Left lobe of liver (tissue), 2 donors: ENCODE results near the gene GPBP1. TPM values are rescaled to one million over a fixed set of nuclear protein-coding genes. Genes with fewer than 3 reads are reported as not detected.
"Not testable (repeated sequence)": the region's sequence is repeated elsewhere in the genome, so short reads cannot be mapped to it uniquely, and the experiment has no call there.

ENCODE experiments used
- ATAC-seq: fragments of 200-7000 bp; cut with Tn5 transposase; one replicate; pipeline ENCODE4 v1.9.1; 2020; ENCODE audit warnings: mild to moderate bottlenecking, moderate library complexity
- DNase-seq: peaks from one replicate; pipeline ENCODE4 v3.0.0-alpha.2; 2020; ENCODE audit warnings: low spot score
- total RNA-seq: library from RNA; stranded (reverse); gene quantifications from one replicate; pipeline ENCODE4 v1.2.1, GENCODE V29; 2021
- donor health status: DM: no; HTN: no; CAD: no; lungs with moderate emphysema.
- donor health status: DM: no; HTN: yes; CAD: no.

GPBP1 gene
- total RNA-seq: 20.5 TPM

- DNase-seq (peak; percentile 97), ATAC-seq (peak; percentile 87)
Measured at GRCh38 chr5:57173319-57174127, at the start of gene GPBP1. Gene GPBP1 (plus strand): TSS chr5:57174059. CDS start chr5:57214131, 40,072 bp downstream.

GRCh38 chr5:57128325-57128724, 45.5 kb upstream of the GPBP1 start:
- ATAC-seq (peak; percentile 93), DNase-seq (no peak)

- ATAC-seq (peak; percentile 41), DNase-seq (no peak)
Measured at GRCh38 chr5:57133574-57133973, 40.3 kb upstream of the GPBP1 start.

- ATAC-seq: no peak
- no peak for DNase-seq
Measured at GRCh38 chr5:57137401-57137800, 36.5 kb upstream of the GPBP1 start.

GRCh38 chr5:57152316-57152715, 21.5 kb upstream of the GPBP1 start:
- DNase-seq: no peak
- no peak for ATAC-seq

GRCh38 chr5:57155033-57155432, 18.8 kb upstream of the GPBP1 start:
- DNase-seq: no peak
- ATAC-seq: no peak

- DNase-seq (no peak), ATAC-seq (no peak)
Measured at GRCh38 chr5:57157131-57157530, 16.7 kb upstream of the GPBP1 start.

- no peak for DNase-seq
- no peak for ATAC-seq
Measured at GRCh38 chr5:57157666-57158065, 16.2 kb upstream of the GPBP1 start.

- ATAC-seq: no peak
- DNase-seq: no peak
Measured at GRCh38 chr5:57163553-57164006, 10.3 kb upstream of the GPBP1 start.

GRCh38 chr5:57164124-57164523, 9.7 kb upstream of the GPBP1 start:
- ATAC-seq (no peak), DNase-seq (no peak)

- ATAC-seq, DNase-seq: not testable (repeated sequence)
Measured at GRCh38 chr5:57165171-57165570, 8.7 kb upstream of the GPBP1 start.

- ATAC-seq (no peak), DNase-seq (no peak)
Measured at GRCh38 chr5:57166276-57166675, 7.6 kb upstream of the GPBP1 start.

- ATAC-seq: no peak
- DNase-seq: no peak
Measured at GRCh38 chr5:57167201-57167600, 6.7 kb upstream of the GPBP1 start.

- not testable (repeated sequence) for ATAC-seq, DNase-seq
Measured at GRCh38 chr5:57170116-57170515, 3.7 kb upstream of the GPBP1 start.

- no peak for DNase-seq
- ATAC-seq: no peak
Measured at GRCh38 chr5:57171816-57172465, 1.9 kb upstream of the GPBP1 start.

GRCh38 chr5:57172466-57173318, 1.2 kb upstream of the GPBP1 start:
- DNase-seq (no peak), ATAC-seq (peak; percentile 55)

GRCh38 chr5:57174128-57174889, 450 bp downstream of the GPBP1 start:
- DNase-seq (peak; percentile 59), ATAC-seq (peak; percentile 13)

GRCh38 chr5:57174890-57175510, 1.1 kb downstream of the GPBP1 start:
- ATAC-seq: no peak
- DNase-seq: no peak

GRCh38 chr5:57175551-57176309, 1.9 kb downstream of the GPBP1 start:
- DNase-seq: no peak
- no peak for ATAC-seq
